Bronchial epithelial cell (primary cell): ENCODE measurements around the gene RNF157. TPM values are rescaled to one million over a fixed set of nuclear protein-coding genes. Genes with fewer than 3 reads are reported as not detected.

Experiments
- DNase-seq: peaks from one replicate; pipeline ENCODE4 v3.0.0-alpha.2; 2010; ENCODE audit warnings: low read depth
- FAIRE-seq: peaks from 2 replicates; lab custom pipeline; 2011; peaks lifted over from hg19 to GRCh38; lab: Jason Lieb, UNC
- H3K27me3 ChIP-seq: 2 replicates; pipeline ENCODE4 v1.5.1; 2011; ENCODE audit warnings: low read length; ENCODE audit not compliant: control insufficient read depth, insufficient read depth
- H3K36me3 ChIP-seq: 2 replicates; pipeline ENCODE4 v1.5.1; 2011; ENCODE audit warnings: low read length; ENCODE audit not compliant: control insufficient read depth, insufficient read depth
- H3K4me3 ChIP-seq: 2 replicates; pipeline ENCODE4 v1.5.1; 2011; ENCODE audit warnings: mild to moderate bottlenecking, low read depth, low read length, control low read depth
- CTCF ChIP-seq: IDR thresholded peaks from 2 replicates; pipeline ENCODE4 v1.5.1; 2011; ENCODE audit warnings: mild to moderate bottlenecking, moderate library complexity, low read length, control low read depth, inconsistent platforms; ENCODE audit not compliant: insufficient read depth, severe bottlenecking
- total RNA-seq: library from RNA; depleted of rRNA; stranded (reverse); fragments of >200 nt; gene quantifications from 2 replicates; pipeline ENCODE4 v1.2.1, GENCODE V29; 2014

Gene RNF157
- total RNA-seq, 1 donor from 2014 or later, result not detected

GRCh38 chr17:76137351-76138233, 102.7 kb downstream of the RNF157 start:
- TF ChIP-seq CTCF, result no peak
- Histone ChIP-seq H3K4me3 (no peak overlapping the region), H3K27me3 (peaks cover 26% of the 10 kb centered on the region), H3K36me3 (no peaks in the 10 kb centered on the region)
- DNase-seq (no peak), FAIRE-seq (no peak)

- TF ChIP-seq CTCF, result no peak
- Histone ChIP-seq H3K27me3 (peaks cover 28% of the 10 kb centered on the region), H3K4me3 (no peak overlapping the region), H3K36me3 (no peaks in the 10 kb centered on the region)
- FAIRE-seq (no peak), DNase-seq (no peak)
These were observed 103.3 kb downstream of the RNF157 start for GRCh38 chr17:76137001-76137350.

- no peak for FAIRE-seq
- no peak for DNase-seq
- H3K27me3 ChIP-seq, result peaks cover 27% of the 10 kb centered on the region
- no peaks in the 10 kb centered on the region for H3K36me3 ChIP-seq
- no peak for TF ChIP-seq CTCF
- no peak overlapping the region for H3K4me3 ChIP-seq
These were observed 103.9 kb downstream of the RNF157 start for GRCh38 chr17:76136276-76137000.

GRCh38 chr17:76135810-76136188, 104.5 kb downstream of the RNF157 start:
- Histone ChIP-seq H3K36me3 (no peaks in the 10 kb centered on the region), H3K27me3 (peaks cover 25% of the 10 kb centered on the region), H3K4me3 (no peak overlapping the region)
- FAIRE-seq, result no peak
- TF ChIP-seq CTCF, result no peak
- DNase-seq, result no peak

GRCh38 chr17:76134911-76135809, 105.1 kb downstream of the RNF157 start:
- no peak for DNase-seq
- TF ChIP-seq CTCF, result no peak
- Histone ChIP-seq H3K27me3 (peaks cover 19% of the 10 kb centered on the region), H3K36me3 (no peaks in the 10 kb centered on the region), H3K4me3 (no peak overlapping the region)
- no peak for FAIRE-seq
